LNCaP clone FGC (cell line): Measurements from ENCODE around the gene APOL5.

Source experiments
- DNase-seq: peaks from one replicate; pipeline ENCODE4 v3.0.0-alpha.2; 2011; ENCODE audit warnings: low read depth
- H3K4me3 ChIP-seq: 2 replicates; pipeline ENCODE4 v1.5.1; 2011; ENCODE audit warnings: mild to moderate bottlenecking, low read depth, low read length, control low read depth
- TF ChIP-seq, protein P1 (sequence below): IDR thresholded peaks from 2 replicates; pipeline ENCODE4 v1.5.1; 2012; ENCODE audit warnings: mild to moderate bottlenecking; ENCODE audit not compliant: control insufficient read depth, insufficient read depth; ENCODE audit errors: extremely low read depth

Gene APOL5

GRCh38 chr22:35766654-35767580, 49.2 kb downstream of the APOL5 start:
- no peak for DNase-seq
- TF ChIP-seq, protein P1, sequence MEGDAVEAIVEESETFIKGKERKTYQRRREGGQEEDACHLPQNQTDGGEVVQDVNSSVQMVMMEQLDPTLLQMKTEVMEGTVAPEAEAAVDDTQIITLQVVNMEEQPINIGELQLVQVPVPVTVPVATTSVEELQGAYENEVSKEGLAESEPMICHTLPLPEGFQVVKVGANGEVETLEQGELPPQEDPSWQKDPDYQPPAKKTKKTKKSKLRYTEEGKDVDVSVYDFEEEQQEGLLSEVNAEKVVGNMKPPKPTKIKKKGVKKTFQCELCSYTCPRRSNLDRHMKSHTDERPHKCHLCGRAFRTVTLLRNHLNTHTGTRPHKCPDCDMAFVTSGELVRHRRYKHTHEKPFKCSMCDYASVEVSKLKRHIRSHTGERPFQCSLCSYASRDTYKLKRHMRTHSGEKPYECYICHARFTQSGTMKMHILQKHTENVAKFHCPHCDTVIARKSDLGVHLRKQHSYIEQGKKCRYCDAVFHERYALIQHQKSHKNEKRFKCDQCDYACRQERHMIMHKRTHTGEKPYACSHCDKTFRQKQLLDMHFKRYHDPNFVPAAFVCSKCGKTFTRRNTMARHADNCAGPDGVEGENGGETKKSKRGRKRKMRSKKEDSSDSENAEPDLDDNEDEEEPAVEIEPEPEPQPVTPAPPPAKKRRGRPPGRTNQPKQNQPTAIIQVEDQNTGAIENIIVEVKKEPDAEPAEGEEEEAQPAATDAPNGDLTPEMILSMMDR, result no peak

GRCh38 chr22:35769974-35770373, 52.3 kb downstream of the APOL5 start:
- no peak overlapping the region for H3K4me3 ChIP-seq
- TF ChIP-seq, protein P1, result no peak
- DNase-seq, result no peak

More at GRCh38 chr22:35766654-35767580, 49.2 kb downstream of the APOL5 start:
- H3K4me3 ChIP-seq, result no peak overlapping the region

GRCh38 chr22:35775339-35775738, 57.7 kb downstream of the APOL5 start:
- H3K4me3 ChIP-seq, result no peak overlapping the region
- TF ChIP-seq, protein P1, result no peak
- DNase-seq, result no peak

DNA sequence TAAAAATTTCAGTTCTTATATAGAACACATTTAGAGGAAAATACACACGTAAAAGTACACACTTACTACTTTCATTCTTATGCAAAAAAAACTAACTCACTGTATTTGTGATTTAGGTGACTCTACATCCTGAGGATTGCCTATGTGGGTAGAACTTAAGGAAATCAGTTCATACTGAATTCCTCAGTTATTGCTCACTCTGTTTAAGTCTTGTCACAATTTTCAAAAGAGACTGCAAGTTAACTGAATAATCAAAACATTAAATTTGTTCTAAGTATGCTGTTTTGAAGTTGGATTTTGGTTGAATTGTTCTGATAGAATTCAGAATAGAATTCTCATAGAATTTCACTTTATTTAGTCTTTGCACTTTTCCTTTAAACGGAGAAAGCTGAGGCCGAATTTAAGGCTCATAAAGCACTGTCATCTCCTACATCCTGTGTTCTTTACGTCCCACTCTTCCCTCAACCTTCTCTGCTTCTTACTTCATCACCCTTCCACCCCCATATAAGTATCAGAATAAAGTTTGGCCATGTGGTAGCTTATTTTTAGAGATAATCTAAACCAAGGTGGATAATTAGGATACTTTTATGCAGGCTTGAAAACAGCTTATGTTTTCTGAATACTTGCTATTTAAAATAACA, 59.8 kb downstream of the APOL5 start:
- no peak overlapping the region for H3K4me3 ChIP-seq
- no peak for DNase-seq
- TF ChIP-seq, protein P1, result no peak
